GM04504 (cell line): ENCODE results near the gene HADH.
"Not testable (repeated sequence)": the region's sequence is repeated elsewhere in the genome, so short reads cannot be mapped to it uniquely, and the experiment has no call there.

ENCODE experiments used
- DNase-seq: peaks from one replicate; pipeline ENCODE4 v3.0.0-alpha.2; 2012; ENCODE audit warnings: low read depth

The HADH gene

DNA sequence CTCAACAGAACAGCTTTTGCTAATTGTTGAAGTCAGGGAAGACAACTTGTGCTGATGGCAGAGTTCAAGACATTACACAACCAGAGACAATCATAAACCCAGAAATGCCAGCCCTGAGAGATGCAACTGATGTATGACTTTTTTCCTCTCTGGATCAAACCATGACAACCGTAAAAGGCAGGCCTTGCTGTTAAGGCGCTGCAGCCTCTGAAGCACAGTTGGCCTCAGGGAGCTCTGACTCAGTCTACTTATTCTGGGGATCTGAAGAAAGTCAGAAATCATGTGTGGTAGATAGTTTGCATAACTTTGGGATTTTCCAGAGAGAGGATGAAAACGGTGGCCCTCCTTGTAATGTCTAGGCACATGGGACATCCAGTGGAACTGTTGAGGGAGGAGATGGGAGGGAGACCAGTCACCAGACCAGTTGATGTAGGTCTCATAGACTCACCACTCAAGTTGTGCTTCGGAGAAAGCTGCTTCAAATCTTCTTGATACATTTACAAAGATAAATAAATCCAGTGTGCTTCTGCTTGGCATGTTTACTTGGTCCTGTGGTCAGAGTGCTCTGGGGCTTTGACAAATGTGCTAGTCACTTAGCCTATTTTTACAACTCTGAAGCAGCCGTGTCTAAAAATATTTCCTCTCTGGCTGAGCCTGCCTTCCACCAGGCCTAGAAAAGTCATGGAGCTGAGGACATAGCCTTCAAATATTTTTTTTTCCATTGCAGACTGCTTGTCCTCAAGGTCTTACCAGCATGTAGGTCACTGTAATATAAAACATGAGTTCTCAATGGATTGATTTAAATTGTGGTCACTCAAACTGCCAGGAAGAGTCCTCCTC, 7.5 kb downstream of the HADH start:
- DNase-seq, result peak; percentile 72

- no peak for DNase-seq
Measured at GRCh38 chr4:107997794-107998193, 8.1 kb downstream of the HADH start.

- DNase-seq, result no peak
Measured at GRCh38 chr4:107999932-108000539, 10.3 kb downstream of the HADH start.

GRCh38 chr4:108001540-108002135, 11.9 kb downstream of the HADH start:
- DNase-seq, result no peak

- DNase-seq, result no peak
Measured at GRCh38 chr4:108003982-108004515, 14.4 kb downstream of the HADH start.

DNA sequence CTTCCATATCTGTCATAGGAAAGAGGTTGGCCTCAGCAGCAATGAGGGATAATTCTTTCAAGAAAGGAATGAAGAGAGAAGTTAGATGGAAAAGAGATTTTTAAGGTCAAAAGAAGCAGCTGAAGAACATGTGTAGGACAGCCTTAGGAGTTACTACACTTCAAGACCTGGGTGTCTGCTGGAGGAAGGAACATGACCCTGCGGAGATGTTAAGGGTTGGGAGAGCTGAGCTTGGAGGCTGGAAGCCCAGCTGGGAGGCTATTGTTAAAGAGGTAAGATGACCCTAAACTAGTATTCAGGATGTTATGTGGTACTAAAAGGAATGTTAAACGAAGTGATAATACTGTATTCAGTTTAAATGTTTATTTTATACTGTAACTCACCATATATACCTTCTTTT, 15.0 kb downstream of the HADH start:
- no peak for DNase-seq

DNA sequence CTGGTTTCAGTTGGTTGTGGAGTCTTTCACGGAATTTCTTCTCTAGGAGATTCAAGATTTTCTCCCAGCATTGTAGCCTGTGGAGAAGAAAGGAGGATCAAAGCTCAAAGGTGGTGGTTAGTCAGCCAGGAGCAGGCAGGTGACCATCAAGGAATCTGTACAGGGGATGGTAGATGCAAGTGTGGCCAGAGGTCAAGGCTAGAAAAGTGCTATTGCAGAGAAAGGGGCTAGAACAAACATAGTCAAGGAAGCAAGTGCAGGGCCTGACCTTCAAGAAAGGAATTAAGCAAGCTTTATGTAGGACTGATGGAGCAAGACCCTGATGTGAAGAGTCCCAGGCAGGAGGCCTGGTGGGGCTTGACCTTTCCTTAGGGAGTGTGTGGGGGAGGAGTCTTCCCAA, 16.1 kb downstream of the HADH start:
- no peak for DNase-seq

DNA sequence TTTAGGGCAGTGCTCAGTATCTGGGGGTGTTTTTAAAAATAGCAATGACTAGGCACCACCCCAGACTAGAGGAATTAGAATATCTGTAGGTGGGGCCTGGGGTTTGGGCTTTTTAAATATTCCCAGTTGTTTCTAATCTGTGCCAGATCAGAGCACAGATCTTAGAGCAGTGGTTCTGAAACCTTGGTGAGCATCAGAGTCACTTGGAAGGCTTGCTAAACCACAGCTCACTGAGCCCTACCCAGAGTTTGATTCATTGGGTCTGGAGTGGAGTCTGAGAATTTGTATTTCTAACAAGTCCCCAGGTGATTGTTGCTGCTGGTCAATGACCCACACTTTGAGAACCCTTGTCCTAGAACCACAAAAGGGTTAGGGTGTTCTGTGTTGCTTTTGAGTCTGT, 16.7 kb downstream of the HADH start:
- DNase-seq, result no peak

DNA sequence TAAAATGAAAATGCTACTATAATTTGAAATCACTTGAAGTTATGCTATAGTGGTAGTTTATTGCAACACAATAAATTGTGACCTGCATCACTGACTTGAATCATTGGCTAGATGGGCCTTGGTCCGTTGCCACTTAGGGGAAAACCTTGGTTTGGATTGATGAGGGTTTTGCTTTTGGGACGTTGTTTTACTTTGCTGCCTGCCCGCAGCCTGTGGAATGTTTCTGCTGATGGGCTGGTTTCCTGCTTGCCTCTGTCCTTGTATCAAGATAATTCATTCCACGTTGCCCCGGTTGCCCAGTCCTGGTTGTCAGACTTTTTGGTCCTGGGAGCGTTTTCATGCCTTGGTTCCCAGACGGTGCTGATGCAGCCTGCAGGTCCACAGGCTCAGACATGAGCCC, 18.3 kb downstream of the HADH start:
- no peak for DNase-seq

- DNase-seq, result peak; percentile 48
Measured at GRCh38 chr4:108008721-108009120, 19.0 kb downstream of the HADH start.

DNA sequence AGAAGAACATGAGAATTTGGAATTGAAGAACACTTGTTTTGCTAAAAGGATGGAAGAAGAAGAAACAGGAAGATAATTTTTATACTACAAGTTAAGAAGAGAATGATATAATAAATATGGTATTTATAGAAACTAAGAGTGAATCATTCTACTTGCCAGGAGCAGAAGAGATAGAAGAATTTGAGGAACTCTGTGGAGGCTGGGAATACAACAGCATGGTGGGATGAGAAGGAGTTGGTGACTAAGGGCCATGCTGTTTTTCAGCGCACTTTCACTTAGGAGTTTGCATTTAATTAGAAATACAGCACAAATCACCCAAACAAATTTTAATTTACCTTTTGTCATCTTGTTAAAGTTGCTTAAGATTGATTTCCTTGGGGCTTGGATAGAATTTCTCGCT, 20.5 kb downstream of the HADH start:
- DNase-seq, result peak; percentile 55

DNA sequence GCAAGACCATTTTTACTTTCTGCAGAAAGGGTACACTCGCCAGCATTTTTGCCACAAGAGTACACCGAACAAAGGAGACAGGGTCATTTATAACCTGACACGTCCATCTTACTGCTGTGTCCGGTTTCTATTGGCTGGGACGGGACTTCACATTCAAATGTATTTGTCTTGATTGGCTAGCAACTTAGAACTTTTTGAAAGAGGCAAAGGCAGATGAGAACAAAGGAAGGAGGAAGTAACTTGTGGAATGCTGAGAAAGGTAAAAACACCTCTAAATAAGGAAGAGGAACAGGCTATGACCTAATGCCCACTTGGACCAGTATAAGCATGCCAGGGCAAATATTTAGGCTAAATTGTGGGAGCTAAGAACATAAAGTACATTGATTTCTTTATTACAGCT, 22.7 kb downstream of the HADH start:
- DNase-seq, result not testable (repeated sequence)

- DNase-seq, result no peak
Measured at GRCh38 chr4:108013327-108013726, 23.6 kb downstream of the HADH start.

DNA sequence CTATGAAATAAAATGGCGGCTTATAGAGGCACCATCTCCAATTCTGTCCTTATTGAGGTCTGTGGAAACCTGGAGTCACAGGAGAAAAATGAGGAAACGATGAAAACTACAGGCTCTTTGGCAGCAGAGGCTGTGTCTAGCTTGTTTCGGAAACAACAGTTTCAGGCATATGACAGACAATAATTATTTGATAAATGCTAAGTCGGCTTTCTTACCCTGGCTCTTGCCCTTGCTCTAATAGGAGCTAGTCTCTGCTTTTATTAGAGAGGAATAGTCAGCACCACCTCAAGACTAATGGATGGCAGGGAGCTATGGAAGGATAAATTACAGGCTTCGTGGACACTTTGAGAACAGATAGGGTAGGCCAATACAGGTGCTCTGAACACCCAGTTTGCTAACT, 24.3 kb downstream of the HADH start:
- DNase-seq, result no peak

DNA sequence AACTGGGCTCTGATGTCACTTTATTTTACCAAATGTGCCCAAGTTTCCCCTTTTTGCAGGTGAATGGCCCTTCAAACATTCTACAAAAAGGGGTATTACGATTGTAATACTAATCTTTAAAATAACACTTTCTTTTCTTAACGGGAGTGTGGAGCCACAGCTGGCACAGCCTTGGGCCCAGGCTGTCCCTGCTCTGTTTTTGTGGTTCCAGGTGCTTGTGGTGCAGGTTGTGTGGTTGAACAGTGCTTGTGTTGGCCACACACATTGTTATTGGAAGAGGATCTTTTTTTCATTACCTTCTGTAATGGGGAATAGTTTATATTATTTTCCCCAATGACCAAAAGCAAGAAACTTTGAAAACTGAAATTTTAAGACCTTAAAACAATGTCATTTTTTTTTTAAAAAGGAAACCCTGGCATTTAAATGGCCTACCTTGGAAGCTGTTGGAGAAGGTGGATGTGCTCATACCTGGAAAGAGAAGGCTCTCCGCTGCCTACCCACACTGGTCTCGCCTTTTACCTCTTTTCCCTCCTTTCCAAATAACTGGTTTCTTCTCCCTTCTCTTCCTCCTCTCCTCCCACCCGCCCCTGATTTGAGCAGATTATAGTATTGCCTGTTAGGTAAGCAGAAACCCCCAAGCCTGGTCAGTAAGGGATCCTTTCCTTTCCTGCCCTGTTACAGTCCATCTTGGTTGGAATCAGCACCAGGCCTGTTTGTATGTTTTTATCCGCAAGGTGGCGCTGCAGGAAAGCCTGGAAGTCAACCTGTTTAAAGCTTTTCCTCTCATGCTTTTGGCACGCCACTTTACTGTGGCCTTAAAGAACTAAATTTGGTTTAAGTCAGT, 28.6 kb downstream of the HADH start:
- peak; percentile 58 for DNase-seq

DNA sequence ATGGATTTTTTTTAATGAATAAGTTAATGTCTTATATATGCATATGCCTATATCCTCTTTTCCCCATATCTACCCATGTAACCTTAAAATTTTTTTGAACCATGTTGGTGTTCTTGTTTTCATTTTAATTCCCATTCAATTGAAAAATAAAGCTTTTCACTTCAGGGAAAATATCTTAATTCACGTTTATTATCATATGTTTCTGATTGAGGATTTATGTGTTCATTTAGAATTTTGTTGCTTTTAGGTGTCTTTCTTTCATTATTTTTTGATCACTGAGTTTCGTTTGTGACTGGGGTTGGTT, 29.1 kb downstream of the HADH start:
- DNase-seq, result no peak

DNA sequence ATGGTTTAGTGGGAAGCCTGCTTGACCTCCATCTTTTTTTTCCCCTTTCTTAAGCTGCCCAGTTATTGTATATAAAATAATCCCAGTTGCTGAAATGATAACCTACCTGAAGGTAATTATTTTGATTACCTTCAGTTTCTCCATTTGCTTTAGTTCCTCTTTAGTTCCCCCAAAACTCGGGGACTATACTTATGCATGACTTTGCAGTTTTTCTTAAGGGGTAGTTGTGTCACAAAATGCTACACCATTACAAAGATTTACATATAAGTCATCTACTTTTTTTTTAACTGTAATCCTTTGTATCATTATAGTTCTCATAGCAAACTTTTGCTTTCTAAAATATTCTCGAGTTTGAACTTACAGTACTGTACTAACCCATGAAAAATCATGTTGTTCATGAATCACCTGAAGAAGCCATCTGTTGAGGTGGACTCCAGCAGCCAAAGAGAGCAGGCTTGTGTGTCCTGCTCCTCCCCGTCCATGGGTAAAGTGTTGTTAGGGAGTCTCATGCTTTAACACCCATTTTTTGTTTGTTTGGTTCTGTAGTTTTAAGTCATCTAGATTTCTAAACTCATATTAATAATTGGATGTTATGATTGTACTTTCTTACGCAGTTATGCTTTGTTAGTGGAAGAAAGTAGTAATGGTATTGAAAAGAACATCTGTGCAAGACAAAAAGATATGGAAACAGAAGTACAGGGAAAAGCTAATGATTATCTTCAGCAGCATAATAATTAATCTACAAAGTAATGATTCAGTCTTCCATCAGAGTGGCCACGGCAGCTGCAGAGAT, 34.6 kb downstream of the HADH start:
- DNase-seq, result no peak

DNA sequence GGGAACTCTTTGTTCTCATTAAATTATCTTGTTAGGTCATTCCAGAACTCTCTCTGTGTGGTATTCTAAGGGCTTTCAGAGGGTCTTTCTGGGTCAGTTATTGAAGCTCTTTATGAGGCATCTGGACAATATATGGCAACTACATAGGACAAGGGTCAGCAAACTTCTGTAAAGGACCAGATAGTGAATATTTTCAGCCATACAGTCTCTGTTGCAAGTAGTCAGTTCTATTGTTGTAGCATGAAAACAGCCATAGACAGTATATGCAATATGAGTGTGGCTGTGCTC, 35.1 kb downstream of the HADH start:
- DNase-seq, result no peak

GRCh38 chr4:108029016-108029720, 39.5 kb downstream of the HADH start:
- DNase-seq, result no peak

DNA sequence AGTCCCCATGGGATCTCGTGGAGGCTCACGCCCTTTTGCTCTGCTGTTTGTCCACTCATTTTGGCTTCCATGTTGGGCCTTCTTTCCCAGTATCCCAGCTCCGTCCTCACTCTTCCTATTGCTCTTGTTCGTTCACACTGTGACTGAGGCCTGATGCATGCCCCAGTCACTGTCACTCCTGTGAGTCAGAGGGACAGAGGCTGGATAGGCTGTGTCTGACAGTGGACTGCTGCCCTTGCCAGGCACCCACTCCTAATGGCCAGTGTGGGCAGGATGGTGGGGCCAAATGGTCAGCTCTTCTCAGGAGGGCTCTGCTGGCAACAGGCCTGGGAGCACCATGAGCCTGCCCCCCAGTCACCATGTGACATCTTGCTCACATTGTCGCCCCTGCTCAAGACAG, 40.0 kb downstream of the HADH start:
- DNase-seq, result peak; percentile 20

DNA sequence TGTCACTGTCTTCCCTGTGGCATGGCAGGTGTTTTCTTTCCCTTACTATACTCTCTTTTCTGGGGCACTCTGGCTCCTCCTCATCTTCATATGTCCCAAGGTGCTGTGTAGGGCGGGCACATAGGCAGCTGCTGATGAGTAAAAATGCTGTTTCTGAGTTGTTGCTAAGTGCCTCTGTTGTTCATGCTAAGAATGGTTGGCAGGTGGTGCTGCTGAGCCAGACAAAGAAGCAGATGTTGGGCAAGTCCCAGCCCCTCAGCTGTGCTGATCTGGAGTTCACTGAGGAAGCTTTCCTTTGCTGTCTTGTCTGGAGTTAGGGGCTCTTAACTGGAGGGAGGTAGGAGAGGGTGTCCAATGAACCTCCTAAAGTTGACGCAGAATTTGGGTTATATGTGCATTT, 40.6 kb downstream of the HADH start:
- peak; percentile 60 for DNase-seq
